ENCODE results near the gene FLOT1. TPM values are rescaled to one million over a fixed set of nuclear protein-coding genes. Genes with fewer than 3 reads are reported as not detected.

The FLOT1 gene
- total RNA-seq (2014; rRNA removed; shearing (Covaris generic)) = 142 and 152 TPM in 2 replicates

- peak; percentile 96 for DNase-seq (ENCODE audit: low spot score)
These were observed at the start of gene FLOT1 for GRCh38 chr6:30742316-30743098. Gene FLOT1, minus strand, starts transcription at chr6:30742687. Its CDS starts 498 bp downstream, at chr6:30742189.

- DNase-seq (ENCODE audit: low spot score) = peak; percentile 74
These were observed 48.4 kb upstream of the FLOT1 start for GRCh38 chr6:30790724-30791383.

GRCh38 chr6:30789606-30790005 is 47.1 kb upstream of the FLOT1 start:
- no peak for DNase-seq (ENCODE audit: low spot score)

GRCh38 chr6:30787954-30788353 is 45.5 kb upstream of the FLOT1 start:
- DNase-seq (ENCODE audit: low spot score) = peak; percentile 88

- peak; percentile 81 for DNase-seq (ENCODE audit: low spot score)
These were observed 40.0 kb upstream of the FLOT1 start for GRCh38 chr6:30782425-30783014.

- DNase-seq (ENCODE audit: low spot score) = peak; percentile 98
These were observed 39.4 kb upstream of the FLOT1 start for GRCh38 chr6:30781743-30782424.

GRCh38 chr6:30781395-30781742 is 38.9 kb upstream of the FLOT1 start:
- no peak for DNase-seq (ENCODE audit: low spot score)

GRCh38 chr6:30780642-30780920 is 38.1 kb upstream of the FLOT1 start:
- no peak for DNase-seq (ENCODE audit: low spot score)

- no peak for DNase-seq (ENCODE audit: low spot score)
These were observed 37.6 kb upstream of the FLOT1 start for GRCh38 chr6:30779850-30780641.

GRCh38 chr6:30778001-30778635 is 35.6 kb upstream of the FLOT1 start:
- no peak for DNase-seq (ENCODE audit: low spot score)

GRCh38 chr6:30777155-30777485 is 34.6 kb upstream of the FLOT1 start:
- DNase-seq (ENCODE audit: low spot score) = no peak

GRCh38 chr6:30776390-30777154 is 34.1 kb upstream of the FLOT1 start:
- no peak for DNase-seq (ENCODE audit: low spot score)

GRCh38 chr6:30775104-30775503 is 32.6 kb upstream of the FLOT1 start:
- DNase-seq (ENCODE audit: low spot score) = no peak

GRCh38 chr6:30774701-30775100 is 32.2 kb upstream of the FLOT1 start:
- DNase-seq (ENCODE audit: low spot score) = no peak

- no peak for DNase-seq (ENCODE audit: low spot score)
These were observed 28.1 kb upstream of the FLOT1 start for GRCh38 chr6:30770592-30770991.

- no peak for DNase-seq (ENCODE audit: low spot score)
These were observed 27.5 kb upstream of the FLOT1 start for GRCh38 chr6:30769853-30770524.

GRCh38 chr6:30769088-30769852 is 26.8 kb upstream of the FLOT1 start:
- DNase-seq (ENCODE audit: low spot score) = peak; percentile 89

GRCh38 chr6:30768634-30769087 is 26.2 kb upstream of the FLOT1 start:
- DNase-seq (ENCODE audit: low spot score) = no peak

- no peak for DNase-seq (ENCODE audit: low spot score)
These were observed 25.4 kb upstream of the FLOT1 start for GRCh38 chr6:30767944-30768301.

Data from HT-29 (cell line).